Measurements from ENCODE around the gene CYBA. TPM values are rescaled to one million over a fixed set of nuclear protein-coding genes. Genes with fewer than 3 reads are reported as not detected.

CYBA gene
- total RNA-seq, 1 donor from 2014 or later, result 222 TPM

DNA sequence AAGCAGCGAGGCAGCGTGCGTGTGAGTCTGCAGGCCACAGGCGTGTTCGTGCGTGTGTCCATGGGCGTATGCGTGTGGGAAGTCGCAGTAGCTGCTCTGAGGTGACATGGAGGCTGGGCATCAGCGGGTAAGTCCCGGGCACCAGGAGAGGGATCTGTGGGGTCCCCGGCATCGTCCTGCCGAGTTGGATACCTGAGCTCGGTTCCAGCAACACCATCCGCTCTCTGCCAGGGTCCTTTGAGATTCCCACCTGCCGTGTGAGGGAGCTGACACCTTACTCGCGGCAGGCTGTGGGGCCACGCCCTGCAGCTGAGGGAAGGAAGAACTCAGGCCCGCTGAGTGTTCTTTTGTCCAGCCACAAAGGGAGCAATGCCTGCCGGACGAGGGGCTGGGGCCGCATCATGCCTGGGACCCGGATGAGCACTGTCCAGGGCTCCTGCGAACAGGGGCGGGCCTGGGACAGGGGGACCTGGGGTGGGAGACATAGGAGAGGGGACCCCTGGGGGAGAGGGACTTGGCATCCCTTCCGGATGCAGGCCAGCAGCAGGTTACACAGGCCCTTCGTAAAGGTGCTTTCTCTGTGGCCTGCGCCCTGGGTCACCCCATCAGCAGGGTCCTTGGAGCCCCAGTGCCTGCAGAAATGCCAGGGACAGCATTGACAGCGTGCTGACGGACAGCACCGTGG lies 40.4 kb upstream of the CYBA start:
- H3K4me1 Mint-ChIP-seq, result peaks cover 39% of the 10 kb centered on the region
- no peaks in the 10 kb centered on the region for H3K27me3 Mint-ChIP-seq
- intact Hi-C loops (cut with micrococcal nuclease), result no loop called here
- DNase-seq, result no peak
- H3K27ac Mint-ChIP-seq, result peak overlapping the region; percentile 34
- no peaks in the 10 kb centered on the region for H3K36me3 Mint-ChIP-seq (ENCODE audit: low read depth)
- peak overlapping the region; percentile 50 for H3K4me3 Mint-ChIP-seq
- no peaks in the 10 kb centered on the region for H3K9me3 Mint-ChIP-seq

GRCh38 chr16:88690341-88691128 lies 39.7 kb upstream of the CYBA start:
- peaks cover 39% of the 10 kb centered on the region for H3K4me1 Mint-ChIP-seq
- DNase-seq, result no peak
- intact Hi-C loops (cut with micrococcal nuclease), result no loop called here
- H3K27ac Mint-ChIP-seq, result peak overlapping the region; percentile 34
- no peaks in the 10 kb centered on the region for H3K9me3 Mint-ChIP-seq
- no peaks in the 10 kb centered on the region for H3K36me3 Mint-ChIP-seq (ENCODE audit: low read depth)
- H3K27me3 Mint-ChIP-seq, result no peaks in the 10 kb centered on the region
- H3K4me3 Mint-ChIP-seq, result peak overlapping the region; percentile 50

GRCh38 chr16:88688013-88688778 lies 37.3 kb upstream of the CYBA start:
- Mint-ChIP-seq H3K27me3 (no peaks in the 10 kb centered on the region), H3K9me3 (no peaks in the 10 kb centered on the region), H3K4me3 (no peak overlapping the region), H3K4me1 (peaks cover 44% of the 10 kb centered on the region), H3K36me3 (ENCODE audit: low read depth) (peaks cover 3% of the 10 kb centered on the region), H3K27ac (no peak overlapping the region)
- intact Hi-C loops (cut with micrococcal nuclease), result no loop called here
- DNase-seq, result no peak

DNA sequence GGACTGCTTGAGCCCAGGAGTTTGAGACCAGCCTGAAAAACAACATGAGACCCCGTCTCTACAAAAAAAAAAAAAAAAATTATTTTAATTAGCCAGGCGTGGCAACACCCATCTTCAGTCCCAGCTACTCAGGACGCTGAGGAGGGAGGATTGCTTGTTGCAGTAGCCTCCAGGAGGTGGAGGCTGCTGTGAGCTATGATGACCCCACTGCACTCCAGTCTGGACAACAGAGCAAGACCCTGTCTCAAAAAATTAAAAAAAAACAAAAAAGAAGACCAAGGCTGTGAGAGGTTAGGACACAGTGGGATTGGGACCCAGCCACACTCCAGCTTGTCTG lies 36.8 kb upstream of the CYBA start:
- Mint-ChIP-seq H3K4me1 (peaks cover 41% of the 10 kb centered on the region), H3K9me3 (no peaks in the 10 kb centered on the region), H3K27ac (no peak overlapping the region), H3K4me3 (no peak overlapping the region), H3K27me3 (no peaks in the 10 kb centered on the region), H3K36me3 (ENCODE audit: low read depth) (peaks cover 3% of the 10 kb centered on the region)
- DNase-seq, result no peak
- intact Hi-C loops (cut with micrococcal nuclease), result no loop called here

GRCh38 chr16:88687254-88687576 lies 36.4 kb upstream of the CYBA start:
- Mint-ChIP-seq H3K27me3 (no peaks in the 10 kb centered on the region), H3K36me3 (ENCODE audit: low read depth) (peaks cover 3% of the 10 kb centered on the region), H3K9me3 (no peaks in the 10 kb centered on the region), H3K4me3 (no peak overlapping the region), H3K27ac (no peak overlapping the region), H3K4me1 (peaks cover 41% of the 10 kb centered on the region)
- intact Hi-C loops (cut with micrococcal nuclease), result no loop called here
- DNase-seq, result no peak

DNA sequence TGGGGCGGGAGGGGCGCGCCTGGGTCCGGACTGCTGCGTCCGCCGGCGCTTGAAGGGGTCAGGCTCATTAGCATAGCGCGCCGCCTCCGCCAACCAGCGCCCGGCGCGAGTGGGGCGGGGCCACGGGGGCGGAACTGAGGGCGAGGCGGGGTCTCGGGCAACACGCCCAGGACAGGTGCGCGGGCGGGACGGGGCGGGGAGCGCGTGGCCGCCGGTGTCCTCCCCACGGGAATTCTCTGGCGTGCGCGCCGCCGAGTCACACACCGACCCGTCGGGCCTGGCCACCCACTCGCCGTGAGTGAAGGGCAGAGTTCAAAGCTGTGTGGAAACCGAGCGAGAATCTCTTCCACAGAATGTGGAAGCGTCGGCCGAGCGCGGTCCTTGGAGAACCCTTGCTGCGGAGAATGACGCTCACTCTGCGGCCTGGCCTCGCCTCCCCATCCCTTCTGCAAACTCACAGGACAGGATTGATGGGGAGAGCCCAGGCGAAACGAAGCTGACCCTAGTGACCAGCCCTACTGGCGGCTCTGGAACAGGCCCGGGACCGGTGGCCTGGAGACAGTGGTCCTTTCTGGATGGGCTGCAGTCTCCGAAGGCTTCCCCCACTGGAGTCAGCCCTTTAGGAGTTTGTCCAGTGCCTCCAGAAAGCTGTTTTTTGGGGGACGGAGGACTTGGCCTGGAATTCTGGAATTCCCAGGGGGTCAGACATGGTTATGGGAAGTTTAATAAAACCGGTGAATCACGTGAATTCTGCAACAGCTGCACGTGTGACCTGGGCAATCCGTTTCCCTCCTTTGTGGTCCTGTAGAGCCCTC lies 35.8 kb upstream of the CYBA start, which contains the start of gene SNAI3:
Gene SNAI3, minus strand, starts transcription at position 69 of the 815 bp plus-strand sequence. CDS start 101 bp downstream, outside the sequence.
- Mint-ChIP-seq H3K9me3 (no peaks in the 10 kb centered on the region), H3K4me3 (peak within 1 kb of the TSS; percentile 83), H3K4me1 (peaks cover 43% of the 10 kb centered on the region), H3K27ac (peak within 1 kb of the TSS; percentile 37), H3K36me3 (ENCODE audit: low read depth) (peaks cover 3% of the 10 kb centered on the region), H3K27me3 (no peaks in the 10 kb centered on the region)
- intact Hi-C loops (cut with micrococcal nuclease), result loop anchor here (1.0 kb wide), 2 partner anchors 17 to 23 kb away; partner anchors contain the start of gene MVD
- DNase-seq, result peak; percentile 98

DNA sequence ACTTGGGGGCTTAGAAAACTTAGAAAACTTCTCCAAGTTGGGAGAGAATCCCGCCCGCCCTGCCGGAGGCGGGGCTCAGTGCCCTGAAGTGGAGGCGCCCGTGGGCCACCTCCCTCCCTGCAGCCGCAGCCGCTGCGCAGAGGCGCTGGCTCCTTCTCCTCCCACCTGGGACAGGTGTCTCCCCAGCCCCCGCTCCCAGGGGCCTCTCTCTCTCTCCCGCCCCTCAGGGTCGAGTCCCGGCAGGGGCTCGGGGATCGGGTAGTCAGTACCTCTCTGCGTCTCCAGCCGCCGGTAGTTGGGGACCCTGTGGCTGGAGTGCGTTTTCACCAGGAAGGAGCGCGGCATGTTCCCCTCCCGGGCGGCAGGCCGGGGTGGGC lies 35.2 kb upstream of the CYBA start:
- Mint-ChIP-seq H3K4me1 (peaks cover 41% of the 10 kb centered on the region), H3K4me3 (peak overlapping the region; percentile 83)
- no peak for DNase-seq

GRCh38 chr16:88685156-88686061 lies 34.6 kb upstream of the CYBA start:
- H3K9me3 Mint-ChIP-seq, result no peaks in the 10 kb centered on the region
- intact Hi-C loops (cut with micrococcal nuclease), result loop anchor here (1.0 kb wide), 3 partner anchors 18 to 34 kb away; partner anchors contain the start of genes CYBA and MVD

More for the DNA sequence above, 35.2 kb upstream of the CYBA start:
- no peaks in the 10 kb centered on the region for H3K9me3 Mint-ChIP-seq
- H3K27me3 Mint-ChIP-seq, result no peaks in the 10 kb centered on the region
- intact Hi-C loops (cut with micrococcal nuclease), result loop anchor here (1.0 kb wide), 2 partner anchors 17 to 23 kb away; partner anchors contain the start of gene MVD
- H3K27ac Mint-ChIP-seq, result peak overlapping the region; percentile 37
- H3K36me3 Mint-ChIP-seq (ENCODE audit: low read depth), result peaks cover 3% of the 10 kb centered on the region

DNA sequence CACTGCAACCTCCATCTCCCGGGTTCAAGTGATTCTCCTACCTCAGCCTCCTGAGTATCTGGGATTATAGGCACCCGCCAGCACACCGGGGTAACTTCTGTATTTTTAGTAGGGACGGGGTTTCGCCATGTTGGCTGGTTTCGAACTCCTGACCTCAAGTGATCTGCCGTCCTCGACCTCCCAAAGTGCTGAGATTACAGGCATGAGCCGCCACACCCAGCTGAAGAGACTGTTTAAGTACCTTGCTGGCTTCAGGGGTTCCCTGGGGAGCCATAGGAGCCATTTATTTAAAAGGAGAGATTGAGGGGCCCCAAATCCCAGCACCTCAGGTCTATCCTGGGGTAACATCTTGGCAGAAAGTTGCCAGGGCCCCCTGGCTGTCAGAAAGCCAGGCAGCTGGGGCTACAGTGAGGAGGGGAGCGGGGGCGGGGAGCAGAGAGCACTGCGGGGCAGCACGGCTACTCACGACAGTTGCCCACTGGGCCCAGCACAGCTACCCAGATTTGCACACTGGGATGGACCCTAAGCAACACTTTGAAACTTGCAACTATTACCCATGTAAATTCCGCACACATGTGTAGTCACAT lies 33.8 kb upstream of the CYBA start:
- no peak for DNase-seq
- Mint-ChIP-seq H3K36me3 (ENCODE audit: low read depth) (peaks cover 3% of the 10 kb centered on the region), H3K27me3 (no peaks in the 10 kb centered on the region), H3K4me3 (peak overlapping the region; percentile 83), H3K9me3 (no peaks in the 10 kb centered on the region), H3K27ac (no peak overlapping the region), H3K4me1 (peaks cover 35% of the 10 kb centered on the region)
- intact Hi-C loops (cut with micrococcal nuclease), result loop anchor here (1.0 kb wide), 1 partner anchor 33 kb away; the partner anchor contains the start of gene CYBA

More at GRCh38 chr16:88685156-88686061, 34.6 kb upstream of the CYBA start:
- no peaks in the 10 kb centered on the region for H3K27me3 Mint-ChIP-seq
- H3K27ac Mint-ChIP-seq, result no peak overlapping the region
- DNase-seq, result peak; percentile 85
- peaks cover 3% of the 10 kb centered on the region for H3K36me3 Mint-ChIP-seq (ENCODE audit: low read depth)
- peaks cover 37% of the 10 kb centered on the region for H3K4me1 Mint-ChIP-seq
- H3K4me3 Mint-ChIP-seq, result peak overlapping the region; percentile 83

GRCh38 chr16:88681709-88682451 lies 31.0 kb upstream of the CYBA start:
- peak overlapping the region; percentile 88 for H3K27ac Mint-ChIP-seq
- intact Hi-C loops (cut with micrococcal nuclease), result no loop called here
- H3K9me3 Mint-ChIP-seq, result no peaks in the 10 kb centered on the region
- no peaks in the 10 kb centered on the region for H3K27me3 Mint-ChIP-seq
- H3K4me1 Mint-ChIP-seq, result peaks cover 25% of the 10 kb centered on the region
- H3K36me3 Mint-ChIP-seq (ENCODE audit: low read depth), result peaks cover 3% of the 10 kb centered on the region
- peak; percentile 86 for DNase-seq
- peak overlapping the region; percentile 77 for H3K4me3 Mint-ChIP-seq

DNA sequence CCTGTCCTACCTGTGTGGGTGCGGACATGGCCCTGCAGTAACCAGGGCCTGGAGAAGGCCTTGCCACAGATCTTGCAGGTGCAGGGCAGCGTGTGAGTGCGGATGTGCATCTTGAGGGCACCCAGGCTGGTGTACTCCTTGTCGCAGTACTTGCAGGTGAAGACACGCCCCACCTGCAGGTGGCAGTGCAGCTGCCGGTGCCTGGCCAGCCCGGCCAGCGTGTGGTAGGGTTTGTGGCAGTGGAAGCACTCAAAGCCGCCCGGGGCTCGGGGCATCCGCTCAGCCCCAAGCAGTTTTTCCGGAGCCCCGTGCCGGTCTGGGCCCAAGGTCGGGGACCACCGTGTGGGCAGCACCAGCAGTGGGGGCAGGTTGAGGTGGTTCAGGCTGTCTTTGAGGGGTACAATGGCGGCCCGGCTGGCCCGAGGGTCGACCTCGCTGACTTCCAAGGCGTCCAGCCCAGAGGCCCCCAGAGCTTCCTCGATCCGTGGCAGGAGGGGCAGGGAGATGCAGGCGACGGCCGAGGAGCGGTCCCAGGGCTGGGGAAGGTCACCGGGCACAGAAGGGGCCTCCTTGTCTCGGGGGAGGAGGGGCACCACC lies 30.3 kb upstream of the CYBA start:
- Mint-ChIP-seq H3K27ac (peak overlapping the region; percentile 88), H3K9me3 (no peaks in the 10 kb centered on the region), H3K4me1 (peaks cover 25% of the 10 kb centered on the region), H3K4me3 (peak overlapping the region; percentile 77), H3K36me3 (ENCODE audit: low read depth) (peaks cover 3% of the 10 kb centered on the region), H3K27me3 (no peaks in the 10 kb centered on the region)
- intact Hi-C loops (cut with micrococcal nuclease), result no loop called here
- peak; percentile 82 for DNase-seq

All from activated CD4-positive, alpha-beta T cell treated with anti-CD3 and anti-CD28 coated beads, Interleukin-2, amount 10 ng/mL, durations not matched to agents 24 days and 14 days (primary cell).